GM15510 (cell line): Measurements from ENCODE around the gene RMDN2.

Source experiments
- POLR2A ChIP-seq: IDR thresholded peaks from 3 replicates; pipeline ENCODE4 v1.6.1; 2011; ENCODE audit warnings: borderline replicate concordance; ENCODE audit not compliant: insufficient read length; ENCODE audit errors: extremely low read depth

Gene RMDN2

DNA sequence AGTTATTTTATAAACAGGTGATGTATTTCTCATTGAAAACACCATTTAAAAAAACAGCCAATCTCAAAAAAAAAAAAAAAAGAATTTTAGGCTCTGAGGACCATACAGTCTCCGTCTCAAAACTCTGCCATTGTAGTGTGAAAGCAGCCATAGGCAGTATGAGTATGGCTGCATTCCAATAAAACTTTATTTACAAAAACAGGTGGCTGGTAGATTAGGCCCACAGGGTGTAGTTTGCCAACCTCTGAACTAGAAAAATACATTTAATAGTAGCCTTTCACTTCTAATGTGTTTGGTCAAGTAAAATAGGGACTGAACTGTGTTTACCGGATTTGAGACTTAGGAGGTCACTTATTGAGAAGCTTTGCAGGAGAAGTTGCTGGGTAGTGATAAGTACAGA lies 19.2 kb downstream of the RMDN2 start:
- TF ChIP-seq POLR2A: no peak

DNA sequence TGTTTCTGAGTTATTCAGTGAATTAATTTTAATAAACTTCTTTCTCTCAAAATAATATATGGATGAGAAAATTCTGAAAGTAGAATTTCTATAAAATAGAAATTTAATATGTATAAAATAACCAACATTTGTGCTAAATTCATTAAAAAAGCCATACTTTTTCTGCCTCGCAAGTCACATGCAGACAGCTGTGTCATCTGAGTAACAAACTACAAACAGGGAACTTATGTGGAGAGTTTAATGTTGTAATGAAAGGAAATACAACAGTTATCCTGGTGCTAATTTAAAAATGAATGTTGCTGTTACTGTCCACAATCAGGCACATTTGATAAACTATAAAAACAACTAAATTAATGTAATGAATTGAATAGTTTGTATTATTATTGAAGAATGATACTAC lies 22.2 kb downstream of the RMDN2 start:
- TF ChIP-seq POLR2A: no peak

DNA sequence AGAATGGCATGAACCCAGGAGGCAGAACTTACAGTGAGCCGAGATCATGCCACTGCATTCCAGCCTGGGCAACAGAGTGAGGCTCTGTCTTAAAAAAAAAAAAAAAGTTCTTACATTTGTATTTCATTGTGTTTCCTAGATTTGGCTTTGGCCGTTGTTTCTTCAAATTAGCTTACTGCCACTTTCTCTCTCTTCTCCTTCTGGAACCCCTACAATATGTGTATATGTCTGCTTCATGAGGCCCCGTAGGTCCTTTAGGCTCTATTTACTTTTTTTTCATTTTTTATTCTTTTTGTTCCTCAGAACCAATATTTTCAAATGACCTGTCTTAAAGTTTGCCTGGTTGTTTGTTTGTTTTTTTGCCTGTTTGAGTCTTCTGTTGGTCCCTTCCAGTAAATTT lies 41.2 kb downstream of the RMDN2 start:
- TF ChIP-seq POLR2A: no peak

DNA sequence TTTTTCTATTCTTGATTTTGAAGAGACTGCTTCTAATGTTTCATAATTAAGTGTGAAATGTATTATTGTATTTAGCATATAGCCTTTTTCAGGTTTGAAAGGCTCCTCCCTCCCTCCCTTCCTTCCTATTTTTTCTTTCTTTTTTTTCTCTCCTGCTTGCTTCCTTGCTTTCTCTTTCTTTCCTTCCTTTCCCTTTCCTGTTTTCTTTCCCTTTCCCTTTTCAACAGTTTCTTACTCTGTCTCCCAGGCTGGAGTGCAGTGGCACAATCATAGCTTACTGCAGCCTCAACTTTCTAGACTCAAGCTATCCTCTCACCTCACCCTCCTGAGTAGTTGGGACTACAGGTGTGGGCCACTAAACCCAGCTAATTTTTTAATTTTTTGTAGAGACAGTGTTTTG lies 44.6 kb downstream of the RMDN2 start:
- TF ChIP-seq POLR2A: no peak

DNA sequence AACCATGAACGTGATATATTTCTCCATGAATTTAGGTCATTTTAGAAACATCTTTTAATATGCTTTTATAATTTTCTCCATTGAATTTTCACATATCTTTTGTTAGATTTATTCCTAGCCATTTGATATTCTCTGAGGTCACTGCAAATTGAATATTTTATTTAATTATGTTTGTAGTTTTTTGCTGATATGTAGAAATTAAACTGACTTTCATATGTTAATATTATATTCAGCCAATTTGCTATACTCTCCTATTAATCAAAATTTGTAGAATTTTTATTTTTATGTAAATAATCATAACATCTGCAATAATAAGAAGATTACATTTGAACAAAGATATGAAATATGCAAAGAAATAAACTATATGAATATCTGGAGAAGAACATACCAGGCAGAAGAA lies 46.9 kb downstream of the RMDN2 start:
- no peak for TF ChIP-seq POLR2A

DNA sequence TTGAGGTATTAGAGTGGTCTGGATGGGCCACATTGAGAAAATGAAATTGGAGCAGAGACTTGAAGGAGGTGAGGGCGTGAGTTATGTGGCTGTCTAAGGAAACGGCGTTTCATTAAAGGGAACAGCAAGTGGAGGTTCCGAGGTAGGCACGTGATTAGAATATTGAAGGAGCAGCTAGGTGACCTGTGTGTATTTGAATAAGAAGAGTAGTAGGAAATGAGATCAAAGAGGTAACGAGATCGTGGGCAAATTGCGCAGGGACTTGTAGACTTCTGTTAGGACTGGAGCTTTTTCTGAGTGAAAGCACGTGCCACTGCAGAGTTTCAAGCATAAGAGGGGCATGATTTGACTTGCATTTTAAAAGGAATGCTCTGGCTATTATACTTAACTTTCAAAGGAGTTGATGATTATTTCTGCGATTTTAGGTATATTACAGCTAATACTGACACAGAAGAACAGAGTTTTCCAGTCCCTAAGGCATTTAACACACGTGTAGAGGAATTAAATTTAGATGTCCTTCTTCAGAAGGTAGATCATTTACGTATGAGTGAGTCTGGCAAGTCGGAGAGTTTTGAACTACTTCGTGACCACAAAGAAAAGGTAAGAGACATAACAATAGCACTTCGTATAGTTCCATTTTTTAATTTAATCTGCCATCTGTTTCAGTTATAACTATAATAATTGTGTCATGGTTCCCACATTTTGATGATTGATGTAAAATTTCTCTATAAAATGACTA lies 48.7 kb downstream of the RMDN2 start:
- TF ChIP-seq POLR2A: no peak

DNA sequence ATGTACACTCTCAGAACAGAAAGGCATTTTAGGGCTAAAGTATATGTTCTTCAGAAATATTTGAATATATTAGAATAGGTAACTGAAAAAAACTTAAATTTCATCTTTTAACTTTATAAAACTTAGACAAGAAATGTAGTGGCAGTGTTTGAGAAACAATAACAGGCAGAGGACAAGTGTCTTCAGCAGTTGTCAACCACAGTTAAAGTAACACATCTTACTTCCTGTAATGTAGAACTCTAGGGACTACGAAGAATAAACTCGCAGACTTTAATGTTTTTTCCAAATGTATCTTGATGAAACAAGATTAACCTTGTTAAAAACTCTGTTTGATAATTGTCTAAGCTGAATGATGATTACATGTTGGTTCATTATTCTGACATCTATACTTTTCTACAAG lies 50.7 kb downstream of the RMDN2 start:
- TF ChIP-seq POLR2A: no peak

DNA sequence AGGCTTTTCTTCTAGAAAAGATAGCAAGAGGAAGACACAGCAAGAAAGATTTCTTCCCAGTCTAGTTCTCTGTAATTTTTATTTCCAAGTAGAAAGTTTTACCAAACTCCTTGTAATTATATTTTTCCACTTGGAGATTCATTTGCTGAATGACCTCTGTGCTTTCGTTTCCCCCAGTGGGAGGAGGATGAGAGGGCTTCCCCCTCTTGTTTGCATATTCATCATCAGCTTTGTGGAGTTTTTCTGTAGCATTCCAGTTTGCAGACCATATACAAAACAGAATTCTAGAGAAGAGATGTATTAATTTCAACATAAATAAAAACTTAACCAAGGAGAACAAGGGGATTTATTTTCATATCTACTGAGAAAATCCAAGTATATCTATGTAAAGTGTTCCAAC lies 51.3 kb downstream of the RMDN2 start:
- no peak for TF ChIP-seq POLR2A

DNA sequence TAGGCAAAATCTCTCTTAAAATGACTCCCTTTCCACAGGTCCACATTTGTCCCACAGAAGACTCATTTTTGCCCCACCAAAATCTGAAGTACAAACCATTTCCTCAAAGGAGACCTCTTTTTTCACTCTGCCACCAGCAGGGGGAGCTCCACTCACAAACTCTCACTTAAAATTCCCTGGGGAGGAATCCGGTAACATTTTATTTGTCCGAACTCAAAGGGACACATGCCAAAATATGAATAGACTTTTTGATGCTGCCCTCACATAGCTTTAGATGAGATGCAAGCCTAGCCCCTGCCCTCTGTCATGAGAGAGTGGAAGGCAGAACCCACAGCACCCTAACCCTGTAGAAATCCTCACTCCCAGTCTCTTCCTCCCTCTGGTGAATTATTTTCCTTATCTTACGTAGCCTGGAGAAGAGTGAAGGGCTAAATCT lies 57.1 kb downstream of the RMDN2 start:
- TF ChIP-seq POLR2A: no peak

DNA sequence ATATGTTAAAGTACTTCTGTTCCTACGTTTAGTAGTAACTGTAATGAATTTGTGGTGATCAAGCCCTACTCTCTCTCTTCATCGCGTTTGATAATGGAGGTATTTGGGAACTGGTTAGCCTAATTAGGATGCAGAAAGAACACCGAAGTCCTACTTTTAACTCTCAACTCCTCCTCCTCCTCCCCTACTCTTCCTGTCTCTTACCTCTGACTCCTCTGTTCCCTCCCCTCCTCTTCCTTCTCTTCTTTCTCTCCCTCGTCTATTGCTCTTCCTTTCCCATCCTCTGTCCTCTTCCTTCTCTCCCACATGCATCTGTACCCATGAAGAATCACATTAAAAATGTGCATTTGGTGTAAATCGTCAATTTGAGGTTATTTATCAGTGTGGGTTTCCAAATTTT lies 57.8 kb downstream of the RMDN2 start:
- no peak for TF ChIP-seq POLR2A

DNA sequence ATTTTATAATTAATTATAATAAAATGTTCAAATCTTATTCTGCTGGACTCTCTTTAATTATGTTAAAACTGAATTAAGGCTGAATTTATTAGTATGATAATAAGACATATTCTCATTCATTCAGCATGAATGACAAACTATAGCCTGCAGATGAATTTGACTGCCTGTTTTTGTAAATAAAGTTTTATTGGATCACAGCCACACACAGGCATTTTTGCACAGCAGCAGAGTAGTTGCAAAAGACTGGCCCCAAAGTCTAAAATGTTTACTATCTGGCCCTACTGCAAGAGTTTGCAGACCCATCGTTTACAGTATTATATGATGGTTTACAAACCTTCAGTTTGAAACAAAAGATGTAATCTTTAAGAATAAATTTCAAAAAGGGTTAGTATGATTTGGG lies 58.6 kb downstream of the RMDN2 start:
- TF ChIP-seq POLR2A: no peak

DNA sequence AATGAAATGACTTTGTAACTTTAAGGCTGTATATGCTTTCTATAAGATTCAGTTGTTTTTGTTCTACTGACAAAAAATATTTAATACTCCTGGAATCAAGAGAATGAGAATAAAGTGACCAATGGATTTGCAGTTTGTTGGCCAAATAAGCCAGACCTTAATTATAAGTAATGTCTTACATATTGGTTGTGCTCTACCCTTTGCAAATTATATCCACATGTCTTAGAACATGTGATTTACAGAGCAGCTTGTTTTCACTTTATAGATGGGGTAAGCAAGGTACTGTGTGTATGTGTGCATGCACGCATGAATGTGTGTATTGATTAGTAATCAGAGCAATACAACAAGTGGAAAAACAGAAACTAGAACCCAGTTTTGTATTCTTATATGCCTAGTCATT lies 59.1 kb downstream of the RMDN2 start:
- TF ChIP-seq POLR2A: no peak

DNA sequence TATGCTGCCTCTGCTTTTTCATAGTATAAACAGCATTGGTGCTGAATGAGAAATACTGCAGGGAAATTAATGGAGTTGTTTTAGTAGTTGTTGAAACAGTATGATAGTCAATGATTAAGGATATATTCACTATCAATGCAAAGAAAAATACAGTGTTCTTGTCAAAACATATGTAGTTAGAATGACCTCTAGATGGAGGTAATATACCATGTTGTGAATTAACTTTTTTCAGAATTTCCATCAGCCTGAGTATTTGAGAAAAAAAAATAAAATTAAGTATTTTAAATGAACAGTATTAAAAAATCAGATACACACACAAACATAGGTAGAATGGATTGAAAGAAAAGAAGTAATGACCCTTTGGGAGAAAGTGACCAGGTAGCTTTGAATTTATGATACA lies 59.5 kb downstream of the RMDN2 start:
- TF ChIP-seq POLR2A: no peak

DNA sequence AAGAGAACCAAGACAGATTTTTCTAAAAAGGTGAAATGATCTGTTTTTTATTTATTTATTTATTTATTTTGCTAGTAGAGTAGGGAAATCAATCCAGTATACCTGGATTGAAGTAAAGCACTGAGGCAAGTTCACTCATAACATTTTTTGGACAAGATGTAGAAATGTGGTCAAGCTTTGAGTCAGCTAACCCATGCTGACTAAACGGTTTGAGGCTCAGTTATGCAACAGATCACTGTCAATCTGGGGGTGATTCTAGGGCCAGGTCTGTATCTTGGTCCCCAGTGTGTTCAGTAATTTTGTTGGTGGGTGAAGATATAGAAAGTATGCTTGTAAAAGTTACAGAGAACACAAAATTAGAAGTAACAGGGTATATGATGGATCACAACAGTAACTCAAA lies 60.2 kb downstream of the RMDN2 start:
- no peak for TF ChIP-seq POLR2A

DNA sequence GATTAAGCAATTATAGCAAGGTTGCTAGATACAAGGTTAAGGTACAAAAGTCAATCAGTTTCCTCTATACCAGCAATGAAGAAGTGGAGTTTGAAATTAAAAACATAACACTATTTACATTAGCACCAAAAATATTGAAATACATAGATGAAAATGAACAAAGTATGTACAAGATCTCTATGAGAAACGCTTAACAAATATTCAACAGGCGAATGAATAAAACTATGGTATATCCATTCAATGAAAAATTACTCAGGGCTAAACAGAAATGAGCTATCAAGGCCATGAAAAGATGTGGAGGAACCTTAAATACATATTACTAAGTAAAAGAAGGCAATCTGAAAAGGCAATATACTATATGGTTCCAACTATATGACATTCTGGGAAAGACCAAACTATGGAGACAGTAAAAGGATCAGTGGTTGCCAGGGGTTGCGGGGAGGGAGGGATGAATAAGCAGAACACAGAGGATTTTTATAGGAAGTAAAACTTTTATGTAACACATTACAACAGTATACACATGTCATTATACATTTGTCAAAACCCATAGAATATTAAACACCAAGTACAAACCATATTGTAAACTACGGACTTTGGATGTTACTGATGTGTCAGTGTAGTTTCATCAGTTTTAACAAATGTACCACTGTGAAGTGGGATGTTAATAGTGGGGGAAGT lies 62.1 kb downstream of the RMDN2 start:
- no peak for TF ChIP-seq POLR2A

DNA sequence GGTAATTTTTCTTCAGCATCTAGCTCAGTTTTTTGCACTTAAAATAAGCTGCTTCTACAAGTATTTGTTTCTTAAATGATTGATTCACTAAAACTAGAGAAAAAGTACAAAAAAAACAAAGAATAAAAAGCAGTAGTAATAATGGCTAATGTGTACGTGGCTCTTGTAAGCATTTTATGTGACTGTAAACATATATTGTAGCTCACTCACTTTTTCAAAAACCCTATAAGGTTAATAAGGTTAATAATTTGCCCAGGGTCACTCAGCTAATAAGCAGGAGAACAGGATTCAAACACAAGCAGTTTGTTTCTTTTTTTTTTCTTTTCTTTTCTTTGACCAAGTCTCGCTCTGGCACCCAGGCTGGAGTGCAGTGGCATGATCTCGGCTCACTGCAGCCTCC lies 67.5 kb downstream of the RMDN2 start:
- TF ChIP-seq POLR2A: no peak
